GM10248 (cell line): ENCODE results near the gene DTNBP1.

ENCODE experiments used
- CTCF ChIA-PET: fragments of 300-600 bp; sonication (Branson Sonifier 250); formaldehyde crosslinking; extraction: SDS; loops from one replicate; lab custom pipeline; 2021; ENCODE audit warnings: antibody characterized with exemption; lab: Yijun Ruan, JAX
- POLR2A ChIA-PET: fragments of 350-650 bp; sonication (Branson Sonifier 250); formaldehyde crosslinking; extraction: SDS; loops from one replicate; lab custom pipeline; 2020; ENCODE audit warnings: antibody characterized with exemption; lab: Yijun Ruan, JAX
- DNase-seq: peaks from one replicate; pipeline ENCODE4 v3.0.0; 2012; ENCODE audit errors: extremely low spot score
- TF ChIP-seq, protein P1 (sequence below): IDR thresholded peaks from 2 replicates; pipeline ENCODE4 v1.5.1; 2012; ENCODE audit warnings: mild to moderate bottlenecking, low read depth; ENCODE audit errors: extremely low read depth, missing control alignments, control extremely low read depth

Gene DTNBP1

DNA sequence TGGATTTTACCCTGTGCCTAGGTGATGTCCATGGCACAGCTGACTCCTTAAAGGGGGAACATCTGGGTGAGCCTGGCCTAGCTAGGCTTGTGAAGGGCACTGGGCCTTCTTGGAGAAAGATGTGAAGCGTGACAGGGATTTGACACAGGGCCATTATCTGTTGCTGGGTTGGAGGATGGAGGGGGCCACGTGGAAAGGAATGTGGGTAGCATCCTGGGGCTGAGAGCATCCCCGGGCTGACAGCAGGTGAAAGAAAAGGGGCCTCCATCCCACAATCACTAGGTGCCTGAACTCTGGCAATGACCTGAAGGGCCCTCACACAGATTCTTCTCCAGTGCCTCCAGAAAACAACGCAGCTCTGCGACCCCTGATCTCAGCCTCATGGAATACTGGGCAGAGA is 124.7 kb downstream of the DTNBP1 start:
- ChIA-PET POLR2A (no interaction called here), CTCF (interaction anchor here (0.8 to 5.0 kb wide), 3 partner anchors 13 to 85 kb away, joined by 3 to 18 read pairs (median 3); no protein-coding TSS in a partner anchor)
- DNase-seq, result no peak
- TF ChIP-seq, protein P1, sequence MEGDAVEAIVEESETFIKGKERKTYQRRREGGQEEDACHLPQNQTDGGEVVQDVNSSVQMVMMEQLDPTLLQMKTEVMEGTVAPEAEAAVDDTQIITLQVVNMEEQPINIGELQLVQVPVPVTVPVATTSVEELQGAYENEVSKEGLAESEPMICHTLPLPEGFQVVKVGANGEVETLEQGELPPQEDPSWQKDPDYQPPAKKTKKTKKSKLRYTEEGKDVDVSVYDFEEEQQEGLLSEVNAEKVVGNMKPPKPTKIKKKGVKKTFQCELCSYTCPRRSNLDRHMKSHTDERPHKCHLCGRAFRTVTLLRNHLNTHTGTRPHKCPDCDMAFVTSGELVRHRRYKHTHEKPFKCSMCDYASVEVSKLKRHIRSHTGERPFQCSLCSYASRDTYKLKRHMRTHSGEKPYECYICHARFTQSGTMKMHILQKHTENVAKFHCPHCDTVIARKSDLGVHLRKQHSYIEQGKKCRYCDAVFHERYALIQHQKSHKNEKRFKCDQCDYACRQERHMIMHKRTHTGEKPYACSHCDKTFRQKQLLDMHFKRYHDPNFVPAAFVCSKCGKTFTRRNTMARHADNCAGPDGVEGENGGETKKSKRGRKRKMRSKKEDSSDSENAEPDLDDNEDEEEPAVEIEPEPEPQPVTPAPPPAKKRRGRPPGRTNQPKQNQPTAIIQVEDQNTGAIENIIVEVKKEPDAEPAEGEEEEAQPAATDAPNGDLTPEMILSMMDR, result no peak

DNA sequence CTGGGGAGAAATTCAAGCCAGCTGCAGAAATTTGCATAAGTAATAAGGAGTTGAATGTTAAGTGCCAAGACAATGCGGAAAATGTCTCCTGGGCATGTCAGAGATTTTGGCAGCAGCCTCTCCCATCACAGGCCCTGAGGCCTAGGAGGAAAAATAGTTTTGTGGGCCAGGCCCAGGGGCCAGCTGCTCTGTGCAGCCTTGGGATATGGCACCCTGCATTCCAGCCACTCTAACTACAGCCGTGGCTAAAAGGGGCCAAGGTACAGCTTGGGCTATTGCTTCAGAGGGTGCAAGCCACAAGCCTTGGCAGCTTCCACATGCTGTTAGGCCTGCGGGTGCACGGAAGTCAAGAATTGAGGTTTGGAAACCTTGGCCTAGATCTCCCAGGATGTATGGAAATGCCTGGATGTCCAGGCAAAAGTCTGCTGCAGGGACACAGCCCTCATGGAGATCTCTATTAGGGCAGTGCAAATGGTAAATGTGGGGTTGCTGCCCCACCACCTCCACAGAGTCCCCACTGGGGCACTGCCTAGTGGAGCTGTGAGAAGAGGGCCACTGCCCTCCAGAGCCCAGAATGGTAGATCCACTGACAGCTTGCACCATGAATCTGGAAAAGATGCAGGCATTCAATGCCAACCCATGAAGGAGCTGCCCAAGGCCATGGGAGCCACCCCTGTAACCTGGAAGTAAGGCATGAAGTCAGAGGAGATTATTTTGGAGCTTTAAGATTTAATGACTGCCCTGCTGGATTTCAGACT is 126.5 kb downstream of the DTNBP1 start:
- CTCF ChIA-PET, result interaction anchor here (1.1 to 5.0 kb wide), 6 partner anchors 8 to 87 kb away, joined by 3 to 18 read pairs (median 4); no protein-coding TSS in a partner anchor
- TF ChIP-seq, protein P1, result no peak
- POLR2A ChIA-PET, result no interaction called here

DNA sequence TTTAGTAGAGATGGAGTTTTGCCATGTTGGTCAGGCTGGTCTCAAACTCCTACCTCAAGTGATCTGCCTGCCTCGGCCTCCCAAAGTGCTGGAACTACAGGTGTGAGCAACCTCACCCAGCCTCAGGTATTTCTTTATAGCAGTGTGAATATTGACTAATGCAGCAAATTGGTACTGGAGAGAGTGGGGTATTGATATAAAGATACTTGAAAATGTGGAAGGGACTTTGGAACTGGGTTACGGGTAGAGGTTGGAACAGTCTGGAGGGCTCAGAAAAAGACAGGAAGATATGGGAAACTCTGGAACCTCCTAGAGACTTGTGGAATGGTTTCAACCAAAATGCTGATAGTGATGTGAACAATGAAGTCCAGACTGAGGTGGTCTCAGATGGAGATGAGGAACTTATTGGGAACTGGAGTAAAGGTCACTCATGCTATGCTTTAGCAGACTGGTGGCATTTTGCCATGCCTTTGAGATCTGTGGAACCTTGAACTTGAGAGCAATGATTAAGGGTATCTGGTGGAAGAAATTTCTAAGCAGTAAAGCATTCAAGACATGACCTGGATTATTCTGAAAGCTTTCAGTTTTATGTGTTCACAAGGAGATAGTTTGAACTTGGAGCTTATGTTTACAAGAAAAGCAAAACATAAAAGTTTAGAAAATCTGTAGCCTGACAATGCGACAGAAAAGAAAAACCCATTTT is 127.2 kb downstream of the DTNBP1 start:
- ChIA-PET POLR2A (no interaction called here), CTCF (interaction anchor here (1.0 to 5.0 kb wide), 7 partner anchors 9 to 27 kb away, joined by 3 to 18 read pairs (median 3); no protein-coding TSS in a partner anchor)
- DNase-seq, result no peak
- TF ChIP-seq, protein P1, result no peak

More for the DNA sequence above, 126.5 kb downstream of the DTNBP1 start:
- DNase-seq, result no peak

DNA sequence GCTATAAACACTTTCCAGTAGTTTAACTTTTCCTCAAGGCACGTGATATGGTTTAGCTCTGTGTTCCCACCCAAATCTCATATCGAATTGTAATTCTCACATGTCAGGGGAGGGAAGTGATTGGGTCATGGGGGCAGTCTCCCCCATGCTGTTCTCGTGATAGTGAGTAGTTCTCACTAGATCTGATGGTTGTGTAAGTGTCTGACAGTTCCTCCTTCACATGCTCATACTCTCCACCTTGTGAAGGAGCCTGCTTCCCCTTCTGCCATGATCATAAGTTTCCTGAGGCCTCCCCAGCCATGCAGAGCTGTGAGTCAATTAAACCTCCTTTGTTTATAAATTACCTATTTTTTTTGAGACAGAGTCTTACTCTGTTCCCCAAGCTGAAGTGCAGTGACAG is 127.9 kb downstream of the DTNBP1 start:
- TF ChIP-seq, protein P1, result no peak
- DNase-seq, result no peak
- ChIA-PET POLR2A (no interaction called here), CTCF (interaction anchor here (0.9 to 2.2 kb wide), 5 partner anchors 9 to 81 kb away, joined by 3 to 6 read pairs (median 3); no protein-coding TSS in a partner anchor)

DNA sequence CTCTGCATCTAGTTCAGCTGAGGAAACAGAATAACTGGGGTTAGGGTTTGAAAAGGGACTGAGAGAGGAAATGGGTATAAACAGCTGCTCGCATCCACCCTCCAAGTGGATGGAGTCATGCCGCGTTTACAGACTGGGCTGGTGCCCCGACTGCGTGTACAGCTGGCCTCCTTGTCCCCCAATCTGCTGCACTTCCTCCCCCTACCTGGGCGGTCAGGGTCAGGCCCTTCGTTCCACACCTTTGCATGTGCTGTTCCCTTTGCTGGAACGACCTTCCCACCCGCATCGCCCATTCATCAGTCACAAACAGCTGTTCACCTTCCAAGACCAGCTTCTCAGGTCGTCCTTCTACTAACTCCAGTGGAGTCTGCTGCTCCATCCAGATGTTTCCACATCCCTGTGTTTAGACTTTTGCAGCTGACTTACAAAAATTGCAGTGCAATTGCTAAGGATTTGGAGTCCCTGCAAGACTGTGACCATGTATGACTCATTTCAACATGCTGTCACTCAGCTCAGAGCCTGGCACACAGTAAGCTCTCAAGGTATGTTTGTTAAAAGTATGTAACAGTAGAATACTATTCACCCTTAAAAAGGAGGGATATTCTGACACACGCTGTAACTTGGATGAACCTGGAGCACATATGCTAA is 129.3 kb downstream of the DTNBP1 start:
- TF ChIP-seq, protein P1, result no peak
- no peak for DNase-seq
- POLR2A ChIA-PET, result no interaction called here
- CTCF ChIA-PET, result interaction anchor here (0.9 to 1.2 kb wide), 2 partner anchors 12 to 25 kb away, joined by 3 read pairs; no protein-coding TSS in a partner anchor

DNA sequence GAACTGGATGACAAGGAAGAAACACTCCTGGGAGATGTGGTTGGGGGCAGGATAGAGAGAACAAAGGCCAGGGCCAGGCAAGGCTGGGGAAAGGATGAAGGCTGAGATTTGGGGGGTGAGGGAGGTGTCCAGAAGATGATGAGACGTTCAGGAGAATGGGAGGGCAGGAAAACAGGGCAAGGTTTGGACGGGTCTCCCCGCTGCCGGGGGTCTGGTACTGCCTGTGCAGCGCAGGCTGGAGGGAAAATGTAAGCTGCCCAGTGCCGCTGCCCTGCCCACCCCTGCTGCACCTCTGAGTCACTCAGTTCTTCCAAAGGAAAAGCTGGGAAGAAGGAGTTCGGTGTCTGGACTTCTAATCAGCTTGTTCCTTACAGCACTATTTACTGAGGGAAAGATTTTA is 130.9 kb downstream of the DTNBP1 start:
- TF ChIP-seq, protein P1, result no peak
- ChIA-PET CTCF (no interaction called here), POLR2A (no interaction called here)
- DNase-seq, result no peak
